HG02623 (cell line): ENCODE results near the gene MAB21L2.
"Not testable (repeated sequence)": the region's sequence is repeated elsewhere in the genome, so short reads cannot be mapped to it uniquely, and the experiment has no call there.

Source experiments
- ATAC-seq: cut with Tn5 transposase; IDR thresholded peaks from one replicate; pipeline ENCODE4 v1.9.1; 2021; ENCODE audit warnings: moderate library complexity; ENCODE audit not compliant: unreplicated experiment

MAB21L2 gene

DNA sequence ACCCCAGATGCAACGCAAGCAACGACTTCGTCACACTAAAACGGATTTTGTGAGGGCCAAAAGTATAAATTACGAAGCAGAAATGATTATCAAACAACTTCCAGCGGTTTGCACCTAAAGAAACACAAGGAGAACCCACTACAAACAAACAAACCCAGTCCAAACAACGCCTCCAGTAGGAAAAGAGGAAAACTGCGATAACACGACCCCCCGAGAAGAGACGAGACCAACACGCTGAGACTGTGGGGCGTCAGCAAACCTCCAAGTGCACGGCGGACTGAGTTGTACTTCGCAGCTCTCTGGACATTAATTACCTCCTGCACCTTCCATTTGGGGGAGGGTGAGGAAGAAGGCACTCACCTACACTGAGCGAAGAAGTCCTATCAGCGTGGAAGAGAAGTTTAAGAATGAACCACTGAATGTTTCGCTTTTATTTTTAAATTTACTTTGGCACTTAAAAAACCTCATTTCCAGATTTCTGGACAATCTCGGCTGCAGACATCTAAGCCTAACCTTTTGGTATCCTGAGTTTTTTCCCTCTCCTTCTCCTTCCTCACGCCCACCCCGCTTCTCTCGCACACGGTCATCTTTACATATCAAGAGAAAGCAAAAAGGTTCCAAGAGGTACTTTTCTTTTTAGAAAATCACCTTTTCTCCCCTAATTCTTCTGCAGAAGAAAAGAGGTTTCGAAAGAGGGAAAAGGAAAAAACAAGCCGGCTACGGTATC lies at the start of gene MAB21L2:
Gene MAB21L2 (plus strand): TSS at position 6 of the 727 bp plus-strand sequence. CDS start 879 bp downstream, outside the sequence.
- no peak for ATAC-seq

DNA sequence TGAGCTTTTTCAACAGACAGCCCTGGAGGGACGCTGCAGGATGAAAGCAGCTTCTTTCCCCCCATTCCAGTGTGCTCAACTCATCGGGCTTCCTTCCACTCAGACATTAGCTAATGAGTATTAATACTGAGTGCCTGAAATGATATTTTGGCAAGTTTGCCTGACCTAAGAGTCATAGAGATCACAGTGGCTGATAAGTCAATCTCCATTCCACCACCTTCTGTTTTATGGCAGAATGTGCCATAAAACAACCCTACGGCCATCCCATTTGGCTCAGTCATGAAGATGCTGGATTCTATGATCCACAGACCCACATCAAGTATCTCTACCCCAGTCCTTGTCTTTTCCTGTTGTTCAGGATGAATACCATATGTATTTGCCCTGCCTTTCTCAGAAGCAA lies 48.3 kb upstream of the MAB21L2 start:
- no peak for ATAC-seq

DNA sequence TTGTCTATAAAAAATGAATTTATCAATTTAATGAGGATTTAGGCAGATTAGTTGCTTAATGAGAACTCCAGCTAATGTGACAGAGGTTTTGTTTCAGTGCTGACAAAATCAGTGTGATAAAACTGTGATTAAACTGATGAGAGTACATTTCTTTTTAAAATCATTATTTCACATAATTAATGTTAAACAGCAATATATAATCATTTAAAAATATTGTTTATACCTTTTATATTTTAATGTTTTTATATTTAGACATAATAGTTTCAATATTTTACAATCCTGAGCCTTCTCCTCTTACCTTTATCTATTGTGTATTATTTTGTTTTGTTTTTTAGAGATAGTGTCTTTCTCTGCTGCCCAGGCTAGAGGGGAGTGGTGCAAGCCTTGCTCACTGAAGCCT lies 47.1 kb upstream of the MAB21L2 start:
- ATAC-seq = no peak

DNA sequence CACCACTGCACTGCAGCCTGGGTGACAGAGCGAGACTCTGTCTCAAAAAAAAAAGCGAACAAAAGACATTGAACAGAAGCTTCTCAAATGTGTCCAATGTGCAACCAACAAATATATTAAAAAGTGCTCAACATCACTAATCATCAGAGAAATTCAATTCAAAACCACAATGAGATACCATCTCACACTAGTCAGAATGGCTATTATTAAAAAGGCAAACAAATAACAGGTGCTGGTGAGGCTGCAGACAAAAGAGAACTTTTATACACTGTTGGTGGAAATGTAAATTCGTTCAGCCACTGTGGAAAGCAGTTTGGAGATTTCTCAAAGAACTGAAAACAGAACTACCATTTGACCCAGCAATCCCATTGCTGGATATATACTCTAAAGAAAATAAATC lies 44.0 kb upstream of the MAB21L2 start:
- not testable (repeated sequence) for ATAC-seq

- no peak for ATAC-seq
Observed at GRCh38 chr4:150540536-150540935, 41.4 kb upstream of the MAB21L2 start.

DNA sequence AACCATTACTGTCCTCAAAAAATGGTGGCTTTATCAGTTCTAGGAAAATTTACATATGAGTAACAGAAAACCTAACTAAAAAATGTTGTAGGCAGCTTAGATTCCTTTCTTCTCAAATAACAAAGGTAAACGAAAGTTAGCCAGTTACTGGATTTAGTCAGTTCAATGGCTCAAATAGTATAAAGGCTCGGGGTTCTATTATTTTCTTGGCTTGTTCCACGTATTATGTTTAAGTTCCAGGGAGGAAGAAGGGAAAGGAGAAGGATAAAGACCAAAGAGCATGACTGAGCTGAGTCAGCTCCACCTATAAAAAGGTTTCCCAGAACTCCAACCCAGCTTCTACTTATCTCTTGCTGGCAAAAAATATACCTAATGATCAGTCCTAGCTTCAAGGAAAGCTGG lies 41.0 kb upstream of the MAB21L2 start:
- no peak for ATAC-seq

DNA sequence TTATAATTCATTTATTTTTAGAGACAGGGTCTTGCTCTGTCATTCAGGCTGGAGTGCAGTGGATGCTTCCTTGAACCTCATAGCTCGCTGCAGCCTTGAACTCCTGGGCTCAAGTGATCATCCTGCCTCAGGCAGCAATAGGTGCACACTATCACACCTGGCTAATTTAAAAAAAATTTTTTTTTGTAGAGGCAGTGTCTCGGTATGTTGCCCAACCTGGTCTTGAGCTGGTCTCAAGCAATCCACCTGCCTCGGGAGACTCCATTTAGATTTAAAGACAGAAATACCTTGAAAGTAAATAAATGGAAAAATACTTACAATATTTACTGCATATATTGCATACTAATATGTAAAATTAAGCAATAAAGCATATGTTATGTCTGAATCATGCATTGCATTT lies 40.3 kb upstream of the MAB21L2 start:
- no peak for ATAC-seq

DNA sequence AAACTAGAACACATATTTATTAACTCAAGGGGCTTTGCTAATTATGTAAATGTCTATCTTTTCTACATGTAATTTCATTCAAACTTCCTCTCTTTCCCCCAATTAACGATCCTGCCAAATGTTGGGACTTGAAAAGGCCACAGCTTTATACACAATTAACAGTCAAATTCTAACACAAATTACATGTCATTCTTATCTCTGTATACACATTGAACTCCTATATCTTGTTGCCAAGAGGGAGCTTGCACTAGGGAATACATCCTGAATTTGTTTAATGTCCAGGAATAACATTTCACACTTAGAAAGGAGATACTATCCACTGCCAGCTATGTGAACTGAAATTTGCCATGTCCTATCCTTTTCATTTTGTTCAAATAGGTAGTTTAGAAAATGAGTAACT lies 38.9 kb upstream of the MAB21L2 start:
- no peak for ATAC-seq

DNA sequence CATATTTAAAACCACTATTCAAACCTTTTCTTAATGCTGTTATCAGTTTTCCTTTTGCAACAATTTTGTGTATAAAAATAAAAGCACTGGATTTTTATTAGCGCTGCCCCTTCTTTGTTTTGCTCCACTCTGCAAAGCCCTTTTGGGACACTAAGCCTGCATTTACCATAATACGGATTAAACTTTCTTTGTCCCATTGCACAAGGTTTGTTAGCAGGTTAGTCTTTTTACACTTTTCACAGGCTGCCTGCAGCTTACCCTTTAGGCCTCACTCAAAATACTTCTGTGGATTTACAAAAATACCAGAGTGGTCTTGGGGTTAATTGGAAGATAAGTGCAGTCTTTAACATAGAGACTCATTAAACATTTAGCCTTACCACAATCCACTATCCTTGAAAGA lies 35.7 kb upstream of the MAB21L2 start:
- ATAC-seq = no peak

- ATAC-seq = no peak
Observed at GRCh38 chr4:150547154-150547838, 34.7 kb upstream of the MAB21L2 start.

- not testable (repeated sequence) for ATAC-seq
Observed at GRCh38 chr4:150557811-150558210, 24.1 kb upstream of the MAB21L2 start.

GRCh38 chr4:150561143-150561737 lies 20.7 kb upstream of the MAB21L2 start:
- no peak for ATAC-seq

DNA sequence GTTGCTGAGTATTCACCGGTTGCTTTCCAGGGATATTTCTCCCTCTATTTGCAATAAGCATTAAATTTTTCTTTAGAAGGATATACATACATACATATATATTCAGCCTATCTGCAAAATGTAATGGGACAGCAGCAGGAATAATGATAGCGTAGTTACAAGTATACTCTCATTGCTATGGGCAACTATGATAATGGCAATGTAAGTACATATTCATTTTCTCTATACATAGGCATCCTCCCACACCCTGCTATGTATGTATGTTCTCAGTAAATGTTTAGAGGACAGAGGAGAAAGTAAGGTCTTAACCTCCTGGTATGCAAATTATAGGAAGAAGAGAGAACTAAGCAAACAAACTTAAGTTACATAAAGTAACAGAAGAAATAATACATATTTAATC lies 19.7 kb upstream of the MAB21L2 start:
- no peak for ATAC-seq

- no peak for ATAC-seq
Observed at GRCh38 chr4:150562751-150563150, 19.2 kb upstream of the MAB21L2 start.

DNA sequence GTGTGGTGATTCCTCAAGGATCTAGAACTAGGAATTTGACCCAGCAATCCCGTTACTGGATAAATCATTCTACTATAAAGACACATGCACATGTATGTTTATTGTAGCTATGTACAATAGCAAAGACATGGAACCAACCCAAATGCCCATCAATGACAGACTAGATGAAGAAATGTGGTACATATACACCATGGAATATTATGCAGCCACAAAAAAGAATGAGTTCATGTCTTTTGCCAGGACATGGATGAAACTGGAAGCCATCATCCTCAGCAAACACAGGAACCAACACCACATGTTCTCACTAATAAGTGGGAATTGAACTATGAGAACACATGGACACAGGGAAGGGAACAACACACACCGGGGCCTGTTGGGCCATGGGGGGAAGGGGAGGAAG lies 17.0 kb upstream of the MAB21L2 start:
- not testable (repeated sequence) for ATAC-seq

DNA sequence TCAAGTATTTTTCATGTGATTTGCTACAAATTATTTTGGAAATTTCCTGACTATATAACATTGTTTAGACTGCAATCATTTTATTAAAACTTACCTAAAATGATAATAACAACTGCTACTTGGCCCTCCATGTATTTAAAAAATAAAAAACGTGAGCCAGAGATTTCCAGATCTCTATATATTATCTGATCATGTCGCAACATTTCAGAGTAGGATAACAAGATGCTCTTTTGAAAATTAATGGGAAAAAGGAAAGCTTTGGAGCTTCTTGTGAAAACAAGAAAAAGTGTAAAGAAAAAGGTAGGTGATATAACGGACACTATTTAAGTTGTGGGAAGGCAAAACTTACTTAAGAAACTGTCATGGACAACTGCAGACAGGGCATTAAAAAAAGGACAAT lies 14.9 kb upstream of the MAB21L2 start:
- ATAC-seq = no peak

DNA sequence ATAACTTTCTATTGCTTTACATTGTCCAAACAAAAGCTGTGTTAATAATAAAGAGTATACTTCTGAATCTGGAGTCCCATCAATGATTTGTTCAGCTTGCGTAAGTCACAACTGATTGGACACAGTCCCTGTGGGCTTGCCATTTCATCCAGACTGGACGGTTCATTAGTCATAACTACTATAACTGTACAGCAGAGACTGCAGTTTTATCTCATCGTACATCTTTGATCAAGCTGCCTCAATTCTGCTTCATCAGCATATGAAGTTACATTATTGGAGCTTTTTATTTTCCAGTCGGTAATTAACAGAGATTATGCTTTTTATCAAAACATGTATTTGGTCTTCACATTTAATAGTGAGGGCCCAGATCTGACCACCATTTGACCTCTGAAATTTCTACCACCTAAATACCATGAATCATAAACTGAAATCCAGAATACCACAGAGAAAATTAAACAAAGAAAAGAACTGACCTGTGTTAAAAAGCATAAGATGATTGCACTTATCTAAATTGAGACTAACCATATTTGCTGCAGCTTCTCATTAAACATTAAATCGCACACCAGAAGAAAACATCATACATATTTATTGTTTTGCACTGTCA lies 12.5 kb upstream of the MAB21L2 start:
- no peak for ATAC-seq

DNA sequence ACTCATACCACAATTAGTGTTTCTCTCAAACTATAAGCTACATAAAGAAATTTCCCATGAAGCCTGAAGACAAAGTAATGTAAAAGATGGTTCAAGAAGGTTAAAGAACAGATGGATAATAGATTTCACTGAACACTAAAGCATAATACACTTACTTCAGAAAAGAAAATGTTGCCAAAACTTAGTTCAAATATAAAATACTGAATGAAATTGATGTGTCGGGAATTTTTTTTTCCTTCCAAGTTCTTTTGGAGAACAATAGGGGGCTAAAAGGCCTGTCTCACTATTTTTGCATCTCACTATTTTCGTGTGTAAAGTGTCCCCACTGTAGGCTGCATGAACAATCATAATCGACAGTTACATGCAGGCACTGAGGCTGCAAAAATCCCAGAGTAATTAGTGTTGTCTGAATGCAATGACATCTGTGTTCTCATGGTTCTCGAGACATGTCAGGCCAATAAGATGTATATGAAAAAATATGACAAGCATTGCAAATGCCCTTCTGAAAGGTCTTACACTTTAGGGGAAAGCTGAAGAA lies 11.9 kb upstream of the MAB21L2 start:
- no peak for ATAC-seq

DNA sequence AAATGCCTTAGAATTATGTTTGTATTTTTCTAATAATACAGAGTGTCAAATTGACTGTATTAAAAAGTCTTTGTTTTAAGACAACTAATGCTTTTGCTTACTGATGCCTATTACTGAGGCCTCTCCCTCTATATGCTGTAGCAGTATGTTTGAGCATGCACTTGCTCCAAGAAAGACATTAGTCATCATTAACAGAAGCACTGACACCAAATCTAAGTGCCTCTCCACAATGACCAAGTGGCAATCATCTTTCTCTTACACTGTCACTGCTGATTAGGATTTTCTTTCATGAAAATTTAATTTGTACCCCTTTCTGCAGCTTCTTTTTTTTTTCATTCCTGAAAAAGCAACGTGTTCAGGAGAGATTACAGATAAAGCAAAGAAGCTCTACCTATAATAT lies 11.1 kb upstream of the MAB21L2 start:
- ATAC-seq = no peak

GRCh38 chr4:150572704-150573504 lies 9.0 kb upstream of the MAB21L2 start:
- ATAC-seq = no peak

DNA sequence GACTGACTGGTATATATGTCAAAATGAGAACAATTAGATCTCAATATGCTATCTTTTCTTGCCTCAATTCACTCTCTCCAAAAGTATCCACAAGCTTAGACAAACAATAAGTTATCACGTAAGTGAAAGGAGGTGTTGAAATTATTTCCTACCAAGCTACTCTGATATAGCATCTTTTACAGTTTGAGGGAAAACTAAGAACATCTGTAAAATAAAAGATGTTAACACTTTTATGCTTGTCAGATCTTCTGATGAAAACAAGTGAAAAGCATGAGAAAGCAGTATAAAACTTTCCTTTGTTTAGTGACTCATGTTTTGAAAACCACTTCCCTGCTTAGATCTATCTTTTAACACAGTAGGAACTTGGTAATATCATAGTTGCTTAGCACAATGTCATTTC lies 8.4 kb upstream of the MAB21L2 start:
- no peak for ATAC-seq
